Stimulated activated CD4-positive, alpha-beta T cell treated with anti-CD3 and anti-CD28 coated beads, Interleukin-15, amount 100 ng/mL, for 24 hours (primary cell): ENCODE measurements around the gene GPR45.
"Not testable (repeated sequence)": the region's sequence is repeated elsewhere in the genome, so short reads cannot be mapped to it uniquely, and the experiment has no call there.

ENCODE experiments used
- DNase-seq: peaks from one replicate; pipeline ENCODE4 v3.0.0-alpha.2; 2020

The GPR45 gene

GRCh38 chr2:105241443-105241842 is at the start of gene GPR45:
Gene GPR45, plus strand, starts transcription at chr2:105241743. Its CDS starts 116 bp downstream, at chr2:105241859.
- no peak for DNase-seq

GRCh38 chr2:105194022-105194675 is 47.4 kb upstream of the GPR45 start:
- no peak for DNase-seq

- DNase-seq = no peak
These were observed 44.9 kb upstream of the GPR45 start for GRCh38 chr2:105196651-105197050.

- no peak for DNase-seq
These were observed 25.9 kb upstream of the GPR45 start for GRCh38 chr2:105215586-105216192.

GRCh38 chr2:105220604-105221003 is 20.9 kb upstream of the GPR45 start:
- no peak for DNase-seq

- no peak for DNase-seq
These were observed 17.1 kb upstream of the GPR45 start for GRCh38 chr2:105224444-105224843.

GRCh38 chr2:105231232-105231619 is 10.3 kb upstream of the GPR45 start:
- DNase-seq = no peak

GRCh38 chr2:105235388-105236059 is 6.0 kb upstream of the GPR45 start:
- peak; percentile 83 for DNase-seq

- DNase-seq = no peak
These were observed 5.5 kb upstream of the GPR45 start for GRCh38 chr2:105236060-105236424.

- peak; percentile 43 for DNase-seq
These were observed 4.3 kb upstream of the GPR45 start for GRCh38 chr2:105237045-105237765.

- DNase-seq = no peak
These were observed 2.8 kb upstream of the GPR45 start for GRCh38 chr2:105238664-105239240.

GRCh38 chr2:105239924-105240323 is 1.6 kb upstream of the GPR45 start:
- DNase-seq = no peak

- no peak for DNase-seq
These were observed 897 bp downstream of the GPR45 start for GRCh38 chr2:105242286-105242993.

GRCh38 chr2:105243961-105244360 is 2.4 kb downstream of the GPR45 start:
- DNase-seq = no peak

GRCh38 chr2:105244451-105244850 is 2.9 kb downstream of the GPR45 start:
- DNase-seq = no peak

- no peak for DNase-seq
These were observed 7.0 kb downstream of the GPR45 start for GRCh38 chr2:105248316-105249070.

- DNase-seq = no peak
These were observed 7.6 kb downstream of the GPR45 start for GRCh38 chr2:105249181-105249580.

GRCh38 chr2:105249891-105250290 is 8.3 kb downstream of the GPR45 start:
- no peak for DNase-seq

- not testable (repeated sequence) for DNase-seq
These were observed 9.6 kb downstream of the GPR45 start for GRCh38 chr2:105251016-105251648.

- no peak for DNase-seq
These were observed 10.7 kb downstream of the GPR45 start for GRCh38 chr2:105252271-105252670.

- DNase-seq = no peak
These were observed 13.1 kb downstream of the GPR45 start for GRCh38 chr2:105254531-105255210.
